AG08396 (cell line): ENCODE measurements around the gene SLC22A23.

ENCODE experiments used
- DNase-seq: peaks from one replicate; pipeline ENCODE4 v3.0.0; 2012; ENCODE audit warnings: low spot score, mixed read lengths

The SLC22A23 gene

DNA sequence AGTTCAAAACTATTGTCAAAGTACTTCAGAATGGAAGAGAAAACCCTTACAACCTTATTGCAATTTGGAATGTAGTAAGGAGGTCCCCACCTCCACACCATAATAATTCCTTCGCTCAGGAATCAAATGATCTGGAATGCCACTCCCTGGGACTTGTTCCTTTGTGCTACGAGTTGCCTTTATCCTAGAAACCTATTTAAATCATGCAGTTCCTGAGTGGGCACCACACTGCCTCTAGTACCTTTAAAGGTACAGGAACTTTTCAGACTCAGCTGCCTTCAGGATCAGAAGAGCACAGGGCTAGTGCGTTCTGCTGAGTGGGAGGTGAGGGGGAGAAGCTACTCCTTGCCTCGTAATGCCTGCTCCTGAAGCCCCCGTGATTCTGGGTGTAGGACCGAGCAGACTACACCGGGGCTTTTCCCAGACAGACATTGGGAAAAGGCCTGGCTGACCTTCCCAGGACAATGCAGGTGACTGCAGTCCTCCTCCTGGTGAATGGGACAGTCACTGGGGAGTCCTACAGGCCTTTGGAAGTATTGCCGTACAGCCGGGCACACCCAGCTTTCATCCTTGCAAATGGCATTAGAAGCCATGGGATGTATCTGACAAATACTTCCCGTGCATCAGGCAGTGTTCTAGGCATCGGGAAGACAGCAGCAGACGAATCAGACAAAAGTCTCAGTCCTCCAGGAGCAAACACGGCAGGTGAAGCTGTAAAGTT is 217.6 kb downstream of the SLC22A23 start:
- no peak for DNase-seq

DNA sequence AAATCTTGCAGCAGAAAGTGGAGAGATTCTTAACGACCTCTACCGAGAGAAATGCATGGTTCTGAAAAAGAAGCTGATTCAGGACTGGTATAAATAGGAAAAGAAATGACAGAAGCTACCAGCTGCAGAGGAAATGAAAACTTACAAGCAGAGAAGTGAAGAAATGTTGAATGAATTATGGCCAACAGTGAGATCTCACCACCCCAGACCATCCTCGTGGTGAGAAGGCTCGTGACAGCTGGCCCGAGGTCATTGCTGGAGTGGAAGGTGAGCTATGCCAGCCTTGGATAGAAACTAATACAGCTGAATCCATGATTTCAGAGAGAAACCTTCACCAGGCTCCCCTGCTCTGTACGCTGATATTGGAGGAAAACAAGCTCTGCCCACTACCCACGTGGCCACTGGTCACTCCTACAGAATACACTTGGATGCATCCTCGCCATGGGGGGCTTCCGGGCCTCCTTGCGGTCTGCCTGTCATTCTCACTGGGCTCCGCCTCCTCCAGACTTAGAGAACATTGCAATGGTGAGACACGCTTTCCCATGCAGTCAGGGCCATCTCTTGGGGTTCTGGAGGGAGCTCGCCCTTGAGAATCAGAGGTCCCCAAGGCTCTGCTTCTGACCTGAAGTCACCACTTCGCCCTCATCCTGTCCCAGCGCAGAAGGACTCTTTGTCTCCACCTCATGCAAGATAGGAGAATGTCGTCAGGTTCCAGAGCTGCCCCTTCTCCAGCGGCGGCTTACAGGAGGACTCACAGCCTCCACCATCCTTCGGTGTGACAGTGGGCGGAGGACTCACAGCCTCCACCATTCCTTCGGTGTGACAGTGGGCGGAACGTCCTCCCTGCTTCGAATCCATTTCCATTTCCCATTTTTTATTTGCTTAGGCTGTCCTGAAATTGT is 218.8 kb downstream of the SLC22A23 start:
- DNase-seq, result no peak

DNA sequence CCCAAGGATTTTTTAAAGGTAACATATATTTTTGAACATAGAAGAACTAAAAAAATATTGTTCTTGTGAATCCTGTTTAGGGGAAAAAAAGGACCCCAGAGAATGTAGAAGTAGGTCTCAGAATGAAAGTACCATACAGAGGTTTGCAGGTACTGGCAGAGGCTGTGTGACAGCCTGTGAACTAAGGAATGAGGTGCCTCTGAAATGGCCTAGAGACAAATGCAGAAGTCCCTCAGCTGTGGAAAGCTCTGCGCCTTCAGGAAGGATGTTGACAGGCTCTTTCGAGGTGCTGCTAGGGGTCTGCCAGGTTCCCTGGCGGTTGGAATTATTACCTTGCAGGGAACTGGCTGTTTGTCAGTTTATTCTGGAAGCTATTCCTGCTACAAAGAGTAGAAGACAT is 220.8 kb downstream of the SLC22A23 start:
- DNase-seq, result no peak

DNA sequence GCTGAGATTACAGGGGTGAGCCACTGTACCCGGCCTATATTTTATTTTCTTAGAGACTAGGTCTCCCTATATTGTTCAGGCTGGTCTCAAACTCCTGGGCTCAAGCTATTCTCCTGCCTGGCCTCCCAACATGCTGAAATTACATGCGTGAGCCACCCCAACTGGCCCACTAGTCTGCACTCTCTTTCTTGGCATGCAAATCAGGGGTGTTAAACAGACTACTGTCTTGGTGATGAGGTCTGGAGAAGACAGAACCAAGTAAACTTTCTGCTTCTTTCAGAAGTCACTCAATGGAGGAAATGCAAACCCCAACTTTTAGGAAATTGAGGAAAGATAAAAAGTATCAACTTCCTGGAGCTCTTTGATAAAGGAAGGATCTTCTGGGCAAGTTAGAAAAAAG is 221.4 kb downstream of the SLC22A23 start:
- DNase-seq, result no peak

DNA sequence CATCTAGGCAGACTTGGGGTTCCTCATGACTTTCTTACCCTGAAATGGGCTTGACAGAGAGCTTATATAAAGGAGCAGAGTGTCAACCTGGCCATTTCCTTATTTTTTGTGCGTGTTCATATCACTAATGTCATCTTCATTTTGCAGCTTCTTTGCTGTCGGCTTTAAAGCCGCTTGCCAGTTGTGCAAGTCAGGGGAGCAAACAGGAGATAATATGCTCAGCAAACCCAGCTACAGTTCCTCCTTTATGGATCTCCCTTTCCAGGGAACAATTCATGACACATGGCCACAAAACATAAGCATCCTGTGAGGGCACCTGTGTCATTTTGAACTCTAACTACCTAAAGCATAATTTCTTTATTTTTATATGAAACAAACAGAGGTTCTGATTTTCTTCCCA is 222.9 kb downstream of the SLC22A23 start:
- no peak for DNase-seq

DNA sequence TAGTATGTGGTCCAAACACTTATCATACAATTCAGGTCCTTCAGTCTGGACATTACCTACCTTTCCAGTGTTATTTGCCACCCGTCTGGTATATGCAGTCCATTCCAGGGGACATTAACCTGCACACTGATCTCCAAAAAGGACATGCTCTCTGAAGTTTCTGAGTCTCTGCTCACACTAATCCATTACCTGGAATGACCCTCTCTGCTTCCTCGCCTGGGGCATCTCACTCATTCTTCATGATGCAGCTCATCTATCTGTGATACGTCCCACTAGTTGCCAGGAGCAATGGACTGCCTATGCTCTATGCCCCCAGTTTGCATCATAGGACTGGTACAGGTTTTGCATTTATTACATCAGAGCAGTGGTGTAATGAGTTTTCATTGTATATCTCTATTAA is 223.5 kb downstream of the SLC22A23 start:
- no peak for DNase-seq

DNA sequence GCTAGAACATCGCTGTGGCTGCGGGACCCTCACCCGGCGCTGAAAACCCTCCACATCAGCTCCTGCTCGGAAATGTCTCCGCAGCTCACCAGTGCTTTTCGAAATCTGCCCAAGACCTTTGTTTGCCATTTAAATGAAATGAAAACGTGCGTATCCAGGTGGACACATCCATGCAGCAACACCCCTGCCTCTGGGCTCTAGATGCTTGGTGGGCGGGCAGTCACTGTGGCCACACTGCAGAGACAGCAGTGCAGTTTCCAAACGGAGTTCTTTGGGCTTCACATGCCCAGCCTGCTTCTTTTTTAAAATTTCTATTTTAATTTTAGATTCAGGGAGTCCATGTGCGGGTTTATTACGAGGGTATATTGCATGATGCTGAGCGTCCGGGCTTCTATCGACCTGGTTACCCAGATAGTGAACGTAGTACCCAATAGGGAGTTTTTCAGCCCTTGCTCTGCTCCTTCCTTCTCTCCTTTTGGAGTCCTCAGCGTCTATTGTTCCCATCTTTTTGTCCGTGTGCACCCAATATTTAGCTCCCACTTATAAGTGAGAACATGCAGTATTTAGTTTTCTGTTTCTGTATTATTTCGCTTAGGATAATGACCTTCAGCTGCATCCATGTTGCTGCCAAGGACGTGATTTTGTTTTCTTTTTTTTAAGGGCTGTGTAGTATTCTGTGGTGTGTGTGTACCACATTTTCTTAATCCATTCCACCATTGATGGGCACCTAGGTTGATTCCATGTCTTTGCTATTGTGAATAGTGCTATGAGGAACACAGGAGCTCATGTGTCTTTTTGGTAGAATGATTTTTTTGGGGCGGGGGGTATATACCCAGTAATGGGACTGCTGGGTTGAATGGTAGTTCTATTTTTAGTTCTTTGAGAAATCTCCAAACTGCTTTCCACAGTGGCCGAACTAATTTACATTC is 224.6 kb downstream of the SLC22A23 start:
- no peak for DNase-seq

DNA sequence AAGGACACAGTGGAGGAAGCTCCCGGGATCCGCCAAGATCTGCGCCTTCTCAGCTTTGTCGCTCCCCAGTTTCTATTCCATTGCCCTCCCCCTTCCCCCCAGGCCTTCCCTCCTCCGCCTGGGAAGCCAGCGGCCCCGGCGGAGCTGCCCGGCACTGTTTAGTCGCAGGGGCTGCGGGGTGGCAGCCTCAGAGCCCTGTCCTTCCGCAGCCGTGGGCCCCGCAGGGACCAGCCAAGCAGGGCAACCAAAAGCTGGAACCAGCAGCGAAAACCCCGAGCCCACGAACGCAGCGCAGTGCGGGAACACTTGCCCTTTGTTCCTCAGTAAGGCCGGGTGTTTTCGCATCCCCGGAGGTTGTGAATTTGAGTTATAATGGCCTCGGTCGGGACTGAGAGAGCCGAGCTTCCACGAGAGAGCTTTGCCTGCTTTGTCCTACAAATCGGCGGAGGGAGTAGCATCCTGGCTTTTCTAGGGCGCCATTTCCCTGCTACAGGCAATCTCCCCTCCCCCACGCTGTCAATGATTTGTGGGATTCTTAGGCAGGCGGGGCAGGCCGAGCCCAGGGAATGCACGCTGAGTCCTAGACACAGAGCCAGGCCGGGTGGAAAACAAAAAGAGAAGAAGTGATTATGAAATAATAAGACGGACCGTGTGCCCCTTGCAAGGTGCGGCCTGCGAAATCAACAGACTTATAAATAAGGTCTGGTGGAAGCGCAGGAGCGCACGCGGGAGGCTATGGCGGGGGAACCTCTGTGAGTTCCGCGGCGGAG is 225.4 kb downstream of the SLC22A23 start:
- DNase-seq, result peak; percentile 76

DNA sequence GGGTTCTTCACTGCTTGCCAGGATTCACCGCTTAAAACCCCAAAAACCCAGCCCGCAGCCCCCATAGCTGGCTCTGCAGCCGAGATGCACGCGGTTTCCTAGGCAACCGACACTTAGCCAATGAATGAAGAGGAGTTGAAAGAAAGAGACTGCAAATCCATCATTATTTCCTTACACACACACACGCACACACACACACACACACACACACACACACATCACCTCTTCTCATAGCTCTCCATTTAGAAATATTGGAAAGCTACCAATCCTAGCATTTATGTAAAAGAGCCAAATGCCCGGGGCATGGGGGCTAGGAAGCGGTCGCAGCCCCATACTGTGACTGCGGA is 226.0 kb downstream of the SLC22A23 start:
- no peak for DNase-seq

DNA sequence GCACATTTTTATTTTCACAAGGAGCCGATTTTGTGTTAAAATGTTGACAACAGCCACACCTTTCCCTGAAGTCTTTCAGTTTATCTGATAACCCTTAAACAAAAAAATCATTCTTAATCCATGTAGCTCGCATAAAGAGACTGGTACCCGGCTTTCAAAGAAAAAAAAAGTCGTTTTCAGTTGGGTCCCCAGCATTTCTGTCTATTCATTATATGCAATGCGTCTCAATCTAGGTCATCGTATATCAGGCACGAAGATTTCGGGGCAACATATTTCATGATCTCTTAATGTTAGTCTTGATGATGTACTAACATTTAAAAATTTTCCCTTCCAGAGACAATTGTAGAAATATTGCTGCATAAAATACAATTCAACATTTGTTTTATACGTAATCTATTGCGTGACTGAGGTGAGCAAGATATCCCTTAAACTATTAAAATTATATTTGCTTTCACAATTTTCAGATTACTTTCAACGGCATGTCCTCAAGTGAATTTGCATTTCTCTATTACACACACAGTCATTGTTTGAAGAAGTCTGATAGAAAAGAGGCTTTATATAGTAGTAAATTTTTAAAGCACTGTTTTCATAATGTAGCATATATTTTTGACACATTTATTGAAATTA is 226.5 kb downstream of the SLC22A23 start:
- no peak for DNase-seq

DNA sequence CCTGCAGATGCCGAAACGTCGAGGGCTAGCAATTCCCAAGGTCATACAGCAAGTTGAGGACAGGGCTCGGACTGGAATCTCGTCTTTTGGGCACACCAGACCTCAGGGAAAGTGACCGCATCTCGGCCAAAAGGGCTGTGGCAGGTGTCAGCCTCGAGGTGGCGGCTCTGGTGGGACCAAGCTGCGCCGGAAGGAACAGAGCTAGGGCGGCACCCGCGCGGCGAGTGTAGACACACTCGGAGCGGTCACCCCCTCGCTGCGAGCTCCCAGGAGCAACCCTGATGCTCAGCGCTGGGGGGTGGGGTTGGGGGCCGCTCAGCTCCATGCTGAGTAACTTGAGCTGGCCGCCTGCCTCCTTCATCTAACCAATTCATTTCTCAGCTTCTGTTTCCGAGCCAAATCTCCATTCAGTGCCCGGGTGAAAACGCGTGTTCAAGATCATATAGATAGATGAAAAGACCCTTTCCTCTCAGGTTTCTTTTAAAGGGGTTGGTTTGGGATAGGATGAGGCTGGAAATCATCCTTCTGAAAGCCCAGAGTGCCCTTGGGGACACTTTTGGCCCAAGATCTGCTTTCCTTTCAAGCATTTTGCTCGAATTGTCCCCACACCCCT is 227.2 kb downstream of the SLC22A23 start:
- no peak for DNase-seq

DNA sequence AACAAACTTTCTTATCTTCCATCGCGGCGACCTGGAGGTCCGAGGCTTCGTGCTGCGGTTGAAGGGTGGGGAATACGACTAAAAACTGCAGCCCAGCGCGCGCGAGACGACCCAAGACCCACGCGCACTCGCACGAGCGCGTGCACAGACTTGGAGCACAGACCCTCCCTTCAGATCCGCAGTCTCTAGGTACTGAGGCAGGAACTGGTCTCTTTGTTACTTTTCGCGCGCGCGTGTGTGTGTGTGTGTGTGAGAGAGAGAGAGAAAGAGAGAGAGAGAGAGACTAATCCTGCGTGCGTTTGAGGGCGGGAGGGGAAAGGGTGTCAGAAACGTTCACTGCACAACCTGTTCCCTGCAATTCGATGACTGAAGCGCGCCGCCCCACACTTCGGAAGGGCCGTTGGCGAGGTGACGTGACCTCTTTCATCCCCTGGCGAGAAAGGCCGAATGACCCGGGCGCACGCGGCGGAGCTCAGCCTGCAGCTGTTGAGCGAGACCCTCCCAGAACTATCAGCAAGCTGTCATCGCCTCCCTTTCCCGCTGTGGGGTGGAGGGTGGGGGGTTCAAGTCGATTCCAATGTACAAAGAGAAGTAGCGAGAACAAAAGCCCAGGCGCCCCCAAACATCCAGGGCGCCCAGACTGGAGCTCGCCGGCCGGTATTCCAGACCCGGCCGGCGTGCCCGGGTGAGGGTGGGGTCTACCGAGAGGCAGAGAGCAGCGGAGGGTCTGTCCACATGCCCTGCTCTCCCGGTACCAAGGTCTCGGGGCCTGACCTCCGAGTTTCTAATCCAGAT is 227.9 kb downstream of the SLC22A23 start:
- no peak for DNase-seq

DNA sequence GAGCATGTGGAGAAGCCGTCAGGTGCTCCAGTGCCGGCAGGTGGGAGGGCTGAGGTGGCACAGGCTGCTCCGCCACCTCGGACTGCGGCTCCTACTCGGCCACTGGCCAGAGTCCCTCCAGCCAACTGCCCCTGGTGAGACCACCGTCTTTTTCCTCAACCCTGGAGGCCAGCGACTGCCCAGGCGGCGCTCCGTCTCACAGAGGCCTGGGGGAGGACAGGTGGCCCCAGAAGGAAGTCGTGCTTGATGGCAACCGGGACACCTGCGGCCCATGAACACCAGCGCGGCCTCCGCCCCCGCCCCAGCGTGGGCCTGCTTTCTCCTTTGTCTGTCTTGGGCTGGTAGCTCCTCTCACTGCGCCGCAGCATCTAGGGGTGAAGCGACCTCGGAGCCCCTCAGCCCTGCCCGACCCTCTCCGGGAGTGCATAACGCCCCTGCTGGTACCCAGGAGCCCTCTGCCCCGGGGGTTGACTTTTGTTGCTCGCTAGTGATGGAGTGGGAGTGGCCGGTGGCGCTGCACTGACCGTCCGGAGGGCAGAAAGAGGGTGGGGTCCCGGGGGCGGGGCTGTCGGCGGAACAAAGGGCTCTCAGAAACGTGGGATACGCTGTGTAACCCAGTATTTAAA is 228.7 kb downstream of the SLC22A23 start:
- no peak for DNase-seq

DNA sequence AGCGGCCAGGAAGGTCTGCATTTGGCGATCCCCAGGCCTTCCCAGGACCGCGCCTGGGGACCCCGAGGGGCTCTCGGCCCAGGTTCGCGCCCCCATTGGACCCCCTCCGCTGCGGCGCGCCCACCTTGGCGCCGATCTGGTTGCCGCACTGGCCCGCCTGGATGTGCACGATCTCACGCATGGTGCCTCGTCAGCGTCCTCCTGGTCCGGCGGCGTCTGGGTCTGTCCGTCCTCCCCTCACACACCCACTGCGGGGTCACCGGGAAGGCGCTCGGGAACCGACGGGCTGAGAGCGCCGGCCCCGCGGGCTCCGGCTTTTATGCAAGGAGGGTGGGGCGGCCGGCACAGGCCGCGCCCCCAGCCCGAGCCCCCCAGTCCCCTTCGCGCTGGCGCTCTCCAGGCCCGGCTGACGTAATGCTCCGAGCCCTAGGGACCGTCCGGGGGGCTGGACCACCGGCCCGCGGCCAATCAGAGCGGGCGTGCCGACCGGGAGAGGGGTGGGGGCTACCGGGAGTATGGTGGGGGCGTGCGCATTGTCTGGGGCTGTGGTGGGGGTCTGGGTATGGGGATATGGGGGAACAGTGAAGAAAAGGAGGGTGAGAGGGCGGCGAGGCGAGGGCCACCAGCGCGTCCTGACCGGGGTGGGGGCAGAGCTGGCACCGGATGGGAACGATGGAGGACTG is 229.3 kb downstream of the SLC22A23 start, which contains the start of gene TUBB2B:
Gene TUBB2B, minus strand, starts transcription at position 291 of the 683 bp plus-strand sequence. Its CDS starts 110 bp downstream, at position 181.
- DNase-seq, result no peak

DNA sequence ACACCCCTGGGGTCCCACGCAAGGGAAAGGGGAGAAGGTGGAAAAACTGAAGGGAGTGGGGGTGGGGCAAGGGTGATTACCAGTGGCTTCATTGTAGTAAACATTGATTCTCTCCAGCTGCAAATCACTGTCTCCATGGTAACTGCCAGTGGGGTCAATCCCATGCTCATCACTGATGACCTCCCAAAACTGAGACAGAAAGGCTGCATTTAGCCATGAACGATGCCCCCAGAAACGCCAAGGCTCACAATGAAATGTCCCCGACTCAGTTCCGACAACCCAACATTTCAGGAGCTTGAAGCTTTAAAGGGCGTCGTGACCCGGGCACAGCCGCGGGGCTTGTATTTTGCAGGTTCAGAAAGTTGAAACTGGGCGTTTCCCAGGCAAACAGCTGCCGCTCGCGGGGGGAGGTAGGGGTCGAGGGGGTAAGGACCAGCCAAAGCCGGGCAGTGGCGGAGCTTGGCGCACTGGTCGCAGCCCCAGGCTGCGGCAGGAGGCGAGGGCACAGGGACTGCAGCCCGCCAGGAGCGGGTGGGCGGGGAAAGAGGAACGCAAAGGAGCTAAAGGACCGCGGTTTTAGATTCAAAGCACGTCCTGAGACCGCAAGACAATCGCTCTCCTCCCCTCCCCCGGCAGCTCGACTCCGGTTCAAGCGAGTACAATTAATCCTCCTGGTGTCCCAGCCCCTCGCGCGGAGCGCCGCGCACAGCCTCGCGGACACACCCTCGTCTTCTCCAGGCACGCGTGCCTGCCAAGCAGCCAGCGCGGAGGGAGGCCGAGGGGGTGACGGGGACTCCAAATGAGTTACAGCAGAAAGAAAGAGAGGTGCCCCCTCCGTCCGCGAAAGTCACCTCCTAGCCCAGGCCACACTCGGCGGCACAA is 230.1 kb downstream of the SLC22A23 start:
- DNase-seq, result peak; percentile 42

DNA sequence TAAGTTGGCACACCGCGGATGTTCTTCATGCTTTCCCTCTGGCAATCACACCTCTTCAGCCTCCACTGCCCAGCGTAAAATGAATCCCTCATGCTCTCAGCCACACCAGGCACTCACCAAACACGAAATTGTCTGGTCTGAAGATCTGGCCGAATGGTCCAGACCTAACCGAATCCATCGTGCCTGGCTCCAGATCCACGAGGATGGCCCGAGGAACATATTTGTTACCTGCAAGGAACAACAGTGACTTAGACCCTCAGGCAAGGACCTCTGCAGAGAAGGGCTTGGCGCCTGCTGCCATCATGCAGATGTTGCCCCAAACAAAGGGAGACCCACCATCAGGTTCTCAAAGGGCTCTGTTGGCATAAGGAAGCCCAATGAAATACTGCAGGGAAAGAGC is 230.8 kb downstream of the SLC22A23 start:
- DNase-seq, result no peak

DNA sequence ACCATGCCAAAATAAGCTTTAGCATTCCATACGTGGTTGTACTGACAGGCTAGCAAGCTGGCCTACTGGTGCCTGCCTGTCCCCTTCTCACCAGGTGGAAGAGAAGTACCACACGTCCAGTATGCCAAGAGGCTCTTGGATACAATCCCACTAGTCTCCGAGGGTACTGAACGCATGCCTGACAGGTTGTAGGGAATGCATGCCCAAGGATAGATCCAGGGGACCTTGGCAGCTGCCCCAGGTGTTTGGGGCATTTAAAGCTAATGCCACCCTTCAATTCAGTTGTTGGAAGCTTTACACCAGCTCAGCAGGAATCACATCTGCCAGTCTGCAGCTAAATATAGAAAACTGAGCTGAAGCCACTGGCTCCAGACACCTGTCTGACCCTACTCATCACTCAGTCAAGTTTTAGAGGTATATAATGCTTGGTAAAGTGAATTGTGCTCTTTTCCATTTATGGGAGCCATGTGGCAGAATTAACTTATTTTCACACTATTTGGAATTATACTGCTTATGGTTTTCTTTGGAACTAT is 234.3 kb downstream of the SLC22A23 start:
- DNase-seq, result no peak
